Vagina (tissue), 2 donors: ENCODE data around the gene ABR.

Experiments used
- POLR2AphosphoS5 ChIP-seq, 2 donors: sonication (generic); formaldehyde crosslinking; IDR thresholded peaks; one replicate each; pipeline ENCODE4 v1.9.0; 2017; ENCODE audit warnings: antibody characterized with exemption in 2 of 2, mild to moderate bottlenecking in 2 of 2, low read depth in 1 of 2; ENCODE audit not compliant: insufficient read depth in 1 of 2
- TF ChIP-seq, protein P1 (sequence below), 3 experiments: fragments of 450-650 bp in 2 of 3; fragments of 200-600 bp in 1 of 3; sonication (generic) in 1 of 3; IDR thresholded peaks; one replicate each; pipeline ENCODE4 v1.5.1; 2017 to 2019; ENCODE audit warnings: antibody characterized with exemption in 3 of 3, mild to moderate bottlenecking in 2 of 3, moderate library complexity in 2 of 3

DNA sequence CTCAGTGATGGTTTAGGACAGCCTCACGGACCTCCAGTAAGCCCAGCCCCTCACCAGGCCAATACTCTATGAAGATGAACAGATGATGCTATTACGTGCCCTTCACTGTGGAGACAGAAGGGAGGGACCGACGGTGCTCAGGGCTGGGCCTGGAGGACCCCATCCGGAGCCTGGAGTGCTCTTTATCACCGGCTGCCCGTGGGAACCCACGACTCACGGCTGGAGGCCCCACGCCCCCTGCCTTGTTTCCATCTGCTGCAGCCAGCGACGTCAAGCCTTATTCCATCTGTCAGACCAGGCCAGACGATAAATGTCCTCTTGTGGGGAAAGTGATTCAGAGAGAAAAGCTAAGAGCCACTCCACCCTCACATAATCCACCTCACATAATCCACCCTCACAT, 186.8 kb downstream of the ABR start:
- TF ChIP-seq POLR2AphosphoS5 (IDR thresholded peaks at IDR 0.05; ENCODE audit: insufficient read depth in 1 of 2, low read depth in 1 of 2), result no peak
- TF ChIP-seq, protein P1, sequence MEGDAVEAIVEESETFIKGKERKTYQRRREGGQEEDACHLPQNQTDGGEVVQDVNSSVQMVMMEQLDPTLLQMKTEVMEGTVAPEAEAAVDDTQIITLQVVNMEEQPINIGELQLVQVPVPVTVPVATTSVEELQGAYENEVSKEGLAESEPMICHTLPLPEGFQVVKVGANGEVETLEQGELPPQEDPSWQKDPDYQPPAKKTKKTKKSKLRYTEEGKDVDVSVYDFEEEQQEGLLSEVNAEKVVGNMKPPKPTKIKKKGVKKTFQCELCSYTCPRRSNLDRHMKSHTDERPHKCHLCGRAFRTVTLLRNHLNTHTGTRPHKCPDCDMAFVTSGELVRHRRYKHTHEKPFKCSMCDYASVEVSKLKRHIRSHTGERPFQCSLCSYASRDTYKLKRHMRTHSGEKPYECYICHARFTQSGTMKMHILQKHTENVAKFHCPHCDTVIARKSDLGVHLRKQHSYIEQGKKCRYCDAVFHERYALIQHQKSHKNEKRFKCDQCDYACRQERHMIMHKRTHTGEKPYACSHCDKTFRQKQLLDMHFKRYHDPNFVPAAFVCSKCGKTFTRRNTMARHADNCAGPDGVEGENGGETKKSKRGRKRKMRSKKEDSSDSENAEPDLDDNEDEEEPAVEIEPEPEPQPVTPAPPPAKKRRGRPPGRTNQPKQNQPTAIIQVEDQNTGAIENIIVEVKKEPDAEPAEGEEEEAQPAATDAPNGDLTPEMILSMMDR (IDR thresholded peaks at IDR 0.05), result no peak
